Measurements from ENCODE around the gene FAM9C. TPM values are rescaled to one million over a fixed set of nuclear protein-coding genes. Genes with fewer than 3 reads are reported as not detected.

FAM9C gene
- total and polyA plus RNA-seq, 2 of the 4 experiments (the other 2 are of a cell fraction): not detected

GRCh38 chrX:13029887-13030771, 14.3 kb downstream of the FAM9C start:
- no peaks in the 10 kb centered on the region for H3K9me3 ChIP-seq (ENCODE audit: control insufficient read depth, insufficient read depth, low read length)
- H3K36me3 ChIP-seq (ENCODE audit: control insufficient read depth, insufficient read depth, low read length): no peaks in the 10 kb centered on the region
- no peaks in the 10 kb centered on the region for H4K20me1 ChIP-seq (ENCODE audit: insufficient read depth, low read length)
- TF ChIP-seq CEBPB (IDR thresholded peaks at IDR 0.05; ENCODE audit: low read depth, low read length): no peak
- TF ChIP-seq ELK1 (IDR thresholded peaks at IDR 0.05; ENCODE audit: borderline replicate concordance, low read depth, low read length): no peak
- TF ChIP-seq POLR2A (IDR thresholded peaks at IDR 0.05; ENCODE audit: low read depth, low read length): no peak
- TF ChIP-seq RAD21 (IDR thresholded peaks at IDR 0.05; ENCODE audit: low read length): no peak
- TF ChIP-seq CTCF (conservative IDR thresholded peaks at IDR 0.05; ENCODE audit: low read depth, low read length): no peak
- TF ChIP-seq MAFK (IDR thresholded peaks at IDR 0.05; ENCODE audit: low read depth, low read length): no peak
- TF ChIP-seq RFX5 (IDR thresholded peaks at IDR 0.05; ENCODE audit: low read depth, low read length): no peak
- no peak for TF ChIP-seq MAZ (IDR thresholded peaks at IDR 0.05; ENCODE audit: borderline replicate concordance, low read depth, low read length)
- no peak for TF ChIP-seq FOS (IDR thresholded peaks at IDR 0.05; ENCODE audit: low read depth, low read length)
- no peak for TF ChIP-seq SMC3 (IDR thresholded peaks at IDR 0.05; ENCODE audit: low read depth, low read length)
- intact Hi-C loops (cut with micrococcal nuclease): no loop called here
- no peak overlapping the region for H3K4me2 ChIP-seq (ENCODE audit: low read depth, low read length)
- no peak overlapping the region for H2AK9ac ChIP-seq (replicated peaks; ENCODE audit: low read depth, low read length, poor library complexity)
- in situ Hi-C loops (cut with MboI; ENCODE audit: low sequenced_read_pairs): no loop called here
- 40% methylated on average over 1 of the region's 8 CpGs; no CpG with 5 or more reads in 1 of the 2 experiments for WGBS, 2 experiments (ENCODE audit: extremely low coverage in 2 of 2, insufficient read length in 1 of 2)
- no peak overlapping the region; the same call in 1 of the 2 replicates for H2AK5ac ChIP-seq (ENCODE audit: low read depth, low read length)
- H3K79me1 ChIP-seq (ENCODE audit: low read depth in 1 of 2, low read length in 2 of 2): no peaks in the 10 kb centered on the region
- H3K4me1 ChIP-seq (ENCODE audit: control insufficient read depth, insufficient read depth, low read length): peaks cover 8% of the 10 kb centered on the region
- H2BK5ac ChIP-seq (ENCODE audit: low read depth, low read length, poor library complexity, severe bottlenecking): peak overlapping the region; percentile 71
- H3K56ac ChIP-seq (ENCODE audit: extremely low read depth, insufficient read depth, low read length): peak overlapping the region; percentile 24; the same call in 1 of the 2 replicates
- no peaks in the 10 kb centered on the region for H3K9me1 ChIP-seq (ENCODE audit: insufficient read depth, low read length)
- H3K23ac ChIP-seq (ENCODE audit: low read depth, low read length): peak overlapping the region; percentile 17; the same call in 1 of the 2 replicates
- no TSS peak for BruUV-seq (replicated peaks)
- ChIA-PET CTCF (interaction anchor here (0.8 kb wide), 1 partner anchor 458 kb away, joined by 3 read pairs; no protein-coding TSS in a partner anchor), POLR2A (ENCODE audit: unreplicated experiment) (interaction anchor here (1.0 kb wide), 1 partner anchor 16 kb away, joined by 3 read pairs; no protein-coding TSS in a partner anchor)
- peak overlapping the region; percentile 60 for H3K14ac ChIP-seq (replicated peaks; ENCODE audit: low read depth, low read length)
- H2BK20ac ChIP-seq (ENCODE audit: low read depth, low read length): peak overlapping the region; percentile 94
- H2AFZ ChIP-seq (replicated peaks; ENCODE audit: low read length, poor library complexity): peak overlapping the region; percentile 18
- no peak for DNase-seq
- peak overlapping the region; percentile 94 for H2BK120ac ChIP-seq (ENCODE audit: low read depth, low read length)
- H3K4me3 ChIP-seq (ENCODE audit: insufficient read depth, low read depth, low read length): no peak overlapping the region
- H4K91ac ChIP-seq (ENCODE audit: insufficient read depth, low read depth, low read length): peak overlapping the region; percentile 41
- H3K18ac ChIP-seq (ENCODE audit: low read depth, low read length): peak overlapping the region; percentile 74
- no peak overlapping the region for H3K9ac ChIP-seq (ENCODE audit: low read depth, low read length)
- peak overlapping the region; percentile 68 for H4K5ac ChIP-seq (ENCODE audit: low read depth, low read length)
- dilution Hi-C loops (cut with HindIII; ENCODE audit: low sequenced_read_pairs, unreplicated experiment): no loop called here
- ATAC-seq (ENCODE audit: low read depth): peak; percentile 43; the same call in 1 of the 2 replicates
- peak overlapping the region; percentile 52; the same call in 1 of the 2 replicates for H3K27ac ChIP-seq (ENCODE audit: insufficient read depth, low read length)
- H3K4ac ChIP-seq (ENCODE audit: low read depth, low read length): peak overlapping the region; percentile 48
- no peaks in the 10 kb centered on the region for H3K27me3 ChIP-seq (ENCODE audit: control insufficient read depth, insufficient read depth, low read length)
- H4K8ac ChIP-seq (ENCODE audit: low read depth in 2 of 2, low read length in 2 of 2): peak overlapping the region; percentile 44 to 73; a peak in 2 of 4 replicates
- peak overlapping the region; percentile 73; the same call in 2 of the 3 replicates for H2BK15ac ChIP-seq (ENCODE audit: low read depth, low read length)
